ENCODE measurements around the gene GAST.
"Not testable (repeated sequence)": the region's sequence is repeated elsewhere in the genome, so short reads cannot be mapped to it uniquely, and the experiment has no call there.

GAST gene, protein sequence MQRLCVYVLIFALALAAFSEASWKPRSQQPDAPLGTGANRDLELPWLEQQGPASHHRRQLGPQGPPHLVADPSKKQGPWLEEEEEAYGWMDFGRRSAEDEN
- total RNA-seq, result 0 reads per million in 2 experiments

- no peak for DNase-seq (ENCODE audit: low read depth)
Measured at GRCh38 chr17:41711669-41712400, at the start of gene GAST. Gene GAST (plus strand): TSS chr17:41712331. CDS start chr17:41715437, 3,106 bp downstream.

DNA sequence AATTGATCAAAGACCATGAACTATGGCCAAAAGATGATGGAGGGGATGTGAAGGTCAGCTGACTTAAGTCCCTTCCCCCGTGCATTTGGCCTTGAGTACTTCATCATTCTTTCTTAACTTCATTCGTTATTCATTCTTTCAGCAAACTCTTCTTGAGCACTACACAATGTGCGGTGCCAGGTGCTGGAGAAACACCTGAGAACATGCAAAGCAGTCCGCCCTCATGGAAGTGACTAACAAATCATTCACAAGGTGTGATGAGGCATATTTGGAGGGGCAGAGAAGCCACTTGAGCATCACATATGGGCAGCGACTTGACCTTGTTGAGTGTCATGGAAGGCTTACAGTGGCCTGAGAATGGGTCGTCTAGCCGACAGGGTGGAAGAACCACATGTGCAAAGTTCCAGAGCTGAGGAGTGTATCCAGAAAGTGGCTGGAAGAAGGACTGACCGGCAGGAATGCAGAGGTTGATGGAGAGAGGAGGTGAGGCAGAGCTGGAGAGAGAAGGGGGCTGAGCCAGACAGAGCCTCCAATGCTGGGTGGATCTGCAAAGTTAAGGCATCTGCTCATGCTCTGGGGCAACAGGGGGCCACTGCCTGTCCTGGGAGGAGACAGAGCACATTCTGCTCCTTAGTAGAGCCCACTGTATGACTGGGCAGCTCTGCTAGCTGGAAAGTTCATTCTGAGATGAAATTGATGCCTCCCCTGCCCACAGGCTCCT is 48.5 kb upstream of the GAST start:
- DNase-seq (ENCODE audit: low read depth), result no peak

- no peak for DNase-seq (ENCODE audit: low read depth)
Measured at GRCh38 chr17:41664172-41664457, 48.0 kb upstream of the GAST start.

- no peak for DNase-seq (ENCODE audit: low read depth)
Measured at GRCh38 chr17:41664587-41665565, 47.3 kb upstream of the GAST start.

DNA sequence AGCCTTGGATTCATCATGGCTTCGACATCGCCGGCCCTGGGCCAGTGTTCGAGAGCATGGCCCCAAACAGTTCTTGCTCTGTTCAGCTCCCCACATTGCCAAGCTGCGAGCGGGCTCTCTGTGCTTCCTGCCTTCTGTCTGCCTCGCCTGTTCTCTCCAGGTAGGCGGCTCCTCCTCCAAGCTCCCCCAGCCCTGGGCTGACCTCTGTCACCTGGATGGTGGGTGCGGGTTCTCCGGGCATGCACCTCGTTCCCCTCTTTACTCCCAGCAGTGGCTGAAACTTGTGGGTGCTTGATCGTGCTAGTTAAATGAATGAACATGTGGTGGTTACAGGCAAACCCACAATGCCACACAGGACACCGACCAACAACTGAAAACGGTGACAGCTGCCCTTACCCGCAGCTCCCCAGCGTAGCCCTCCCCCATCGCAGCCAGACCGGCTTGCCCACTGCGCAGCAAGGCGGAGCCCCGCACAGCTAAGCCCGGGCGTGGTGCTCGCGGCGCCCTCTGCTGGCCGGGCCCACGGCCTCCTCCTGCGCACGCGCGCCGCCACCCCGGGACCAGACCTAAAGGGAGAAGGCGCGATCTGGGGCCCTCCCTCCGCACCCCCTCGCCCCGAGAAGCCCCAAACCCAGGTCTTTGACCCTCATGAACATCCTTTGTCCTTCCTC is 46.4 kb upstream of the GAST start:
- peak; percentile 81 for DNase-seq (ENCODE audit: low read depth)

GRCh38 chr17:41666237-41666641 is 45.9 kb upstream of the GAST start:
- peak; percentile 61 for DNase-seq (ENCODE audit: low read depth)

GRCh38 chr17:41666708-41667279 is 45.3 kb upstream of the GAST start:
- DNase-seq (ENCODE audit: low read depth), result peak; percentile 76

GRCh38 chr17:41667280-41668041 is 44.7 kb upstream of the GAST start:
- no peak for DNase-seq (ENCODE audit: low read depth)

GRCh38 chr17:41672153-41672552 is 40.0 kb upstream of the GAST start:
- DNase-seq (ENCODE audit: low read depth), result no peak

DNA sequence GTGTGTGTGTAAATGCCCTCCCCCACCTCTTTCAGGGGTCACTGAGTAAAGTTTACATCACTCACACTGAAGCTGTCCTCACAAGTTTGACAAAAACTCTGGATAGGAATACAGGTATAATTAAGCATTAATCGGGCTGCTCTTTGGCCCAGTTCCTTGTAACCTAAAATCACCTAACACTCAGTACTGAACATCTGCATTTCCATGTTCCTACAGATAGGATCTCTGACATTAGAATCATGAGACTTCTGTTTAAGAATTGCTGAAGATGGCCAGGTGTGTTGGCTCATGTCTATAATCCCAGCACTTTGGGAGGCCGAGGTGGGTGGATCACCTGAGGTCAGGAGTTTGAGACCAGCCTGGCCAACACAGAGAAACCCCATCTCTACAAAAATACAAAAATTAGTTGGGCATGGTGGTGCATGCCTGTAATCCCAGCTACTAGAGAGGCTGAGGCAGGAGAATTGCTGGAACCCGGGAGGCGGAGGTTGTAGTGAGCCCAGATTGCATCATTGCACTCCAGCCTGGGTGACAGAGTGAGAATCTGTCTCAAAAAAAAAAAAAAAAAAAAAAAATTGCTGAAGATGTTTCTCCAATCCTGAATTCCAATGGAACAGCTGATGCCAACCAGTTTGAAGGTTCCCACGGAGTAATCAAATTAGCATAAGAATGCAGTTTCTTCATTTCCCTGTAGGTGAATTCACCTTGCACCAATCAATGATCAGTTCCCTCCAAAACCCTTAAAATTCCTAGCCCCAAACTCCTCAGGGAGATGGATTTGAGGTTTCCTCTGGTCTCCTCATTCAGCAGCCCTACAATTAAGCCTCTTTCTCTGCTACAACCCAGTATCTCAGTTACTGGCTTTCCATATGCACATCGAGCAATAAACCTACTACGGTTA is 36.7 kb upstream of the GAST start:
- DNase-seq (ENCODE audit: low read depth), result not testable (repeated sequence)

DNA sequence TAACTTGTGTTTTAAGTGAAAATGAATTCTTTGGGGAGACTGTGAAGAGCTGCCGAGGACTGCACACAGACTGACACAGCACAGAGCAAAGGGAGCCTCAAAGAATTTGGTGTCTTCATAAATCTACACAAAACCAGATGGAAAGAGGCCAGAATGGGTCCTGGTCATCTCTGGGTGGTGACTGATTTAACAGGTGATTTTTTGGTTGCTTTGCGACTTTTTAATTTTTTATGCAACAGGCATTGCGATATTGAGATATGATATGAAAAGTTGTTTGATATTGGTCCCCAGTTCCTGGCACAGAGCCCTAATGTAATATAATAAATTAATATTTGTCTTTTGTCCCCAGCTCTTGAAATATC is 36.1 kb upstream of the GAST start:
- no peak for DNase-seq (ENCODE audit: low read depth)

DNA sequence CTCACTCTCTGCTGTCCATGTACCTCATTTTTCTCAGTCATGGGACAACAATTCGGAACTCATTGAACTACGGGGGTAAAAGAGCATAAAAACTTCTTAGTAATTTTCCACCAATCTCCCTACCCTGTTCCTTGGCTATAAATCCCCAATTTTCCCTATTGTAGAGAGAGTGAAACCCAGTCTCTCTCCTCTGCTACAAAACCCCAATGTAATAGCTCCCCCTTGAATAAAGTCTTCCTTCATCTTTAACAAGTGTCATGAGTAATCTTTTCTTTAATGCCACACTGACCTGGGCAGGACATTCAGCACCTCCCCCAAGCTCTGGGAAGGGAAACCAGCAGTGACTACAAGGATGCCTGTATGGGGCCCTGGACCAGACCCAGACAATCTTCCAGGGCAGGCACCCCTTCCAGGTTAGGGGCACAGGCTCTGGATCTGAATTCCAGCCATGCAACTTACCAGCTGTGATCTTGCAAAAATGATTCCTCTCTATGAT is 33.7 kb upstream of the GAST start:
- no peak for DNase-seq (ENCODE audit: low read depth)

- DNase-seq (ENCODE audit: low read depth), result no peak
Measured at GRCh38 chr17:41678907-41679739, 33.0 kb upstream of the GAST start.

DNA sequence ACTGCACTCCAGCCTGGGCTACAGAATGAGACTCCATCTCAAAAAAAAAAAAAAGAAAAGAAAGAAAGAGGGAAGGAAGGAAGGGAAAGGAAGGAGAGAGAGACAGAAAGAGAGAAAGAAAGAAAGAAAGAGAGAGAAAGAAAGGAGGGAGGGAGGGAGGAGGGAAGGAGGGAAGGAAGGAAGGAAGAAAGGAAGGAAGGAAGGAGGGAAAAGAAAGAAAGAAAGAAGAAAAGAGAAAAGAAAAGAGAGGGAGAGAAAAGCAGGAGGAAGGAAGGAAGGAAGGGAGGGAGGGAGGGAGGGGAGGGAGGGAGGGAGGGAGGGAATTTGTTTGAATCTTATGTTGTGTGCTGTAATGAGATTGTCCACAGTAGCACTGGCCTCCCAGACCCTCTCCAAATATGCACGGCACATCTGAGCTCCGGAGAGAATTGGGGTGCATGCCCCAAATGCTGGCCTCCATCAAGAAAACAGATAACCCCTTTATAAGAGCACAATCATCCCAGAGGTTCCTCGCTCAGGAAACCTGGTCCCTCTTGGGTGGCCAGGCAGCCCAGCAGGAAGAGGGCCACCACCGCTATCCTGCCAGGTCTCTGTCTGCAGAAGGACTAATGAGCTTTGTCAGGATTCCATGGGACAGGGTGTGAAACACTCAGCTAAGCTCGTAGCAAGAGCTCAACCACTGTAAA is 32.2 kb upstream of the GAST start:
- no peak for DNase-seq (ENCODE audit: low read depth)

DNA sequence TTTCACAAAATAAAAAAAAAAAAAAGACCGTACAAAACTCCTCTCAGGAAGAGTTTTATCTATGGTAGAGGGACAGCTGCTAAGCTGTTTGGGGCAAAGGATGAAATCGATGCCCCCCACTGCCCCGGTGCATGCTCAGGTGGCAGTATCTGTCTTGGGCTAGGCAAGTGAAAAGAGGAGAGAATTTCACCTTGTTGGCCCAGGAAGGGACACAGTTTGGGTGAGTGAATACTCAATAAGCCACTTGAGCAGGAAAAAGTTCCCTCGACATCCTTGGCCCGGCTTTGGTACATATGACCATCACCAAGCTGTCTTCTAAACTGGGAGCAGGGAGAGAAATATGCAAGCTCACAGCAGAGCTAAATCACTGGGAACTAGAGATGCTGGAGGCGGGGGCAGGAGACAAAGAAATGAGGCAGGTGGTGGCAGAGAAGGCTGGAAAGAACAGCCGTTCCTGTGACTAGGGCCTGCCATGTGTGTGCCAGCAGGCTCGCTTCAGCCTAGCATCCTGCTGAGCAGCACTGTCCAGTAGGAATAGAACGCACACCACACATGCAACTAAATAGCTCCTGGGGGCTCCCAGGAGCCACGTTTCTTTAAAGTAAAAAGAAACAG is 31.6 kb upstream of the GAST start:
- DNase-seq (ENCODE audit: low read depth), result no peak

- DNase-seq (ENCODE audit: low read depth), result no peak
Measured at GRCh38 chr17:41681776-41682175, 30.4 kb upstream of the GAST start.

GRCh38 chr17:41682631-41683030 is 29.5 kb upstream of the GAST start:
- DNase-seq (ENCODE audit: low read depth), result no peak
